Islet of Langerhans (tissue), 1 donor: ENCODE measurements around the gene GDAP2.
A peak's percentile ranks its signal among the peaks of the same experiment; 100 is the strongest.
"Not testable (repeated sequence)": the region's sequence is repeated elsewhere in the genome, so short reads cannot be mapped to it uniquely, and the experiment has no call there.

Experiments
- FAIRE-seq: peaks from one replicate; lab custom pipeline; 2011; peaks lifted over from hg19 to GRCh38; lab: Jason Lieb, UNC

Gene GDAP2

GRCh38 chr1:117899801-117900200 is 29.6 kb downstream of the GDAP2 start:
- FAIRE-seq: no peak

GRCh38 chr1:117897551-117897950 is 31.9 kb downstream of the GDAP2 start:
- no peak for FAIRE-seq

- peak; percentile 95 for FAIRE-seq
Measured at GRCh38 chr1:117895482-117896114, 33.8 kb downstream of the GDAP2 start.

- no peak for FAIRE-seq
Measured at GRCh38 chr1:117894078-117894477, 35.3 kb downstream of the GDAP2 start.

- FAIRE-seq: peak; percentile 43
Measured at GRCh38 chr1:117892512-117892911, 36.9 kb downstream of the GDAP2 start.

GRCh38 chr1:117890452-117890851 is 39.0 kb downstream of the GDAP2 start:
- FAIRE-seq: no peak

- peak; percentile 9 for FAIRE-seq
Measured at GRCh38 chr1:117886101-117886795, 43.2 kb downstream of the GDAP2 start.

- peak; percentile 66 for FAIRE-seq
Measured at GRCh38 chr1:117883616-117884015, 45.8 kb downstream of the GDAP2 start.

GRCh38 chr1:117879284-117879683 is 50.1 kb downstream of the GDAP2 start:
- FAIRE-seq: no peak

- FAIRE-seq: no peak
Measured at GRCh38 chr1:117877823-117878222, 51.6 kb downstream of the GDAP2 start.

- no peak for FAIRE-seq
Measured at GRCh38 chr1:117871013-117871412, 58.4 kb downstream of the GDAP2 start.

GRCh38 chr1:117861694-117862093 is 67.7 kb downstream of the GDAP2 start:
- no peak for FAIRE-seq

- no peak for FAIRE-seq
Measured at GRCh38 chr1:117860896-117861610, 68.4 kb downstream of the GDAP2 start.

GRCh38 chr1:117859901-117860300 is 69.5 kb downstream of the GDAP2 start:
- FAIRE-seq: no peak

- FAIRE-seq: no peak
Measured at GRCh38 chr1:117857418-117857817, 72.0 kb downstream of the GDAP2 start.

GRCh38 chr1:117852853-117853553 is 76.4 kb downstream of the GDAP2 start:
- FAIRE-seq: peak; percentile 61

- no peak for FAIRE-seq
Measured at GRCh38 chr1:117851687-117852086, 77.7 kb downstream of the GDAP2 start.

- no peak for FAIRE-seq
Measured at GRCh38 chr1:117846674-117847425, 82.6 kb downstream of the GDAP2 start.

GRCh38 chr1:117844478-117844877 is 84.9 kb downstream of the GDAP2 start:
- not testable (repeated sequence) for FAIRE-seq

- no peak for FAIRE-seq
Measured at GRCh38 chr1:117843791-117844190, 85.6 kb downstream of the GDAP2 start.

- FAIRE-seq: no peak
Measured at GRCh38 chr1:117842408-117843170, 86.8 kb downstream of the GDAP2 start.
